Activated CD4-positive, alpha-beta T cell treated with anti-CD3 and anti-CD28 coated beads, Interleukin-2, Interleukin-4, amounts not matched to agents 100 ng/mL and 50 ng/mL, durations not matched to agents 16 hours and 8 hours (primary cell): ENCODE data around the gene PASK.
A peak's percentile ranks its signal among the peaks of the same experiment; 100 is the strongest.
"Not testable (repeated sequence)": the region's sequence is repeated elsewhere in the genome, so short reads cannot be mapped to it uniquely, and the experiment has no call there.

Experiments used
- DNase-seq: peaks from one replicate; pipeline ENCODE4 v3.0.0-alpha.2; 2020; ENCODE audit warnings: low spot score

PASK gene

GRCh38 chr2:241104611-241105010 is 44.7 kb downstream of the PASK start:
- not testable (repeated sequence) for DNase-seq

- no peak for DNase-seq
Measured at GRCh38 chr2:241103176-241103595, 46.1 kb downstream of the PASK start.

GRCh38 chr2:241102239-241102803 is 47.0 kb downstream of the PASK start, which contains the start of gene MTERF4:
TSS of gene MTERF4 (minus strand) at chr2:241102287. CDS start at chr2:241102273, 14 bp downstream.
- peak; percentile 90 for DNase-seq

- DNase-seq: no peak
Measured at GRCh38 chr2:241099246-241099645, 50.0 kb downstream of the PASK start.

GRCh38 chr2:241096979-241097378 is 52.3 kb downstream of the PASK start:
- DNase-seq: peak; percentile 53

GRCh38 chr2:241095594-241096290 is 53.5 kb downstream of the PASK start:
- peak; percentile 33 for DNase-seq

GRCh38 chr2:241094924-241095420 is 54.3 kb downstream of the PASK start:
- no peak for DNase-seq

- no peak for DNase-seq
Measured at GRCh38 chr2:241094172-241094571, 55.1 kb downstream of the PASK start.

GRCh38 chr2:241093133-241093781 is 56.0 kb downstream of the PASK start:
- DNase-seq: not testable (repeated sequence)

GRCh38 chr2:241092677-241093076 is 56.6 kb downstream of the PASK start:
- DNase-seq: no peak

GRCh38 chr2:241091734-241092445 is 57.4 kb downstream of the PASK start:
- no peak for DNase-seq

- DNase-seq: no peak
Measured at GRCh38 chr2:241091201-241091600, 58.1 kb downstream of the PASK start.

GRCh38 chr2:241088791-241089732 is 60.2 kb downstream of the PASK start:
- DNase-seq: no peak

- no peak for DNase-seq
Measured at GRCh38 chr2:241088376-241088775, 60.9 kb downstream of the PASK start.

GRCh38 chr2:241087420-241088268 is 61.6 kb downstream of the PASK start:
- no peak for DNase-seq

- no peak for DNase-seq
Measured at GRCh38 chr2:241084856-241085444, 64.3 kb downstream of the PASK start.

GRCh38 chr2:241083091-241083415 is 66.2 kb downstream of the PASK start:
- DNase-seq: no peak

- DNase-seq: no peak
Measured at GRCh38 chr2:241082341-241083090, 66.8 kb downstream of the PASK start.

GRCh38 chr2:241081643-241082340 is 67.5 kb downstream of the PASK start:
- no peak for DNase-seq
